ENCODE data around the gene UROS.

UROS gene

GRCh38 chr10:125785791-125786190 lies 37.3 kb downstream of the UROS start:
- DNase-seq = no peak

GRCh38 chr10:125783957-125784356 lies 39.1 kb downstream of the UROS start:
- no peak for DNase-seq

- DNase-seq = no peak
Observed at GRCh38 chr10:125783408-125783807, 39.6 kb downstream of the UROS start.

GRCh38 chr10:125782616-125783015 lies 40.4 kb downstream of the UROS start:
- DNase-seq = no peak

- no peak for DNase-seq
Observed at GRCh38 chr10:125782054-125782453, 41.0 kb downstream of the UROS start.

- DNase-seq = no peak
Observed at GRCh38 chr10:125781374-125781773, 41.7 kb downstream of the UROS start.

- DNase-seq = no peak
Observed at GRCh38 chr10:125779403-125780327, 43.4 kb downstream of the UROS start.

- no peak for DNase-seq
Observed at GRCh38 chr10:125778556-125778955, 44.5 kb downstream of the UROS start.

GRCh38 chr10:125777806-125778205 lies 45.3 kb downstream of the UROS start:
- DNase-seq = no peak

GRCh38 chr10:125775491-125776106 lies 47.5 kb downstream of the UROS start, which contains the start of gene MMP21:
TSS of gene MMP21 (minus strand) at chr10:125775821. CDS start at chr10:125775821, 0 bp downstream.
- DNase-seq = no peak

GRCh38 chr10:125774581-125775191 lies 48.4 kb downstream of the UROS start:
- DNase-seq = no peak

- no peak for DNase-seq
Observed at GRCh38 chr10:125773687-125774543, 49.1 kb downstream of the UROS start.

GRCh38 chr10:125772864-125773180 lies 50.2 kb downstream of the UROS start:
- no peak for DNase-seq

GRCh38 chr10:125772112-125772863 lies 50.8 kb downstream of the UROS start:
- no peak for DNase-seq

GRCh38 chr10:125770844-125771243 lies 52.2 kb downstream of the UROS start:
- DNase-seq = no peak

- DNase-seq = no peak
Observed at GRCh38 chr10:125769175-125769574, 53.9 kb downstream of the UROS start.

GRCh38 chr10:125768219-125768855 lies 54.7 kb downstream of the UROS start:
- peak in 1 of 2 experiments; percentile 8 for DNase-seq

GRCh38 chr10:125766511-125766910 lies 56.5 kb downstream of the UROS start:
- no peak for DNase-seq

- DNase-seq = no peak
Observed at GRCh38 chr10:125765835-125766234, 57.2 kb downstream of the UROS start.

- no peak for DNase-seq
Observed at GRCh38 chr10:125762692-125763648, 60.1 kb downstream of the UROS start.
